ENCODE results near the gene OARD1. TPM values are rescaled to one million over a fixed set of nuclear protein-coding genes. Genes with fewer than 3 reads are reported as not detected.

OARD1 gene
- total RNA-seq, 1 donor from 2014 or later, result not detected

- Histone ChIP-seq H3K27me3 (no peaks in the 10 kb centered on the region), H3K27ac (no peak overlapping the region), H3K4me1 (no peaks in the 10 kb centered on the region), H3K36me3 (peaks cover 8 to 16% of the 10 kb centered on the region in 2 donors), H3K9me3 (no peaks in the 10 kb centered on the region), H3K4me3 (no peak overlapping the region)
- intact Hi-C loops (cut with DNase I), result no loop called here
- TF ChIP-seq CTCF (IDR thresholded peaks at IDR 0.05), result no peak
- DNase-seq (ENCODE audit: low spot score in 2 of 2), result no peak
Observed at GRCh38 chr6:41059556-41059955, 12.6 kb downstream of the OARD1 start.

GRCh38 chr6:41058783-41059181 is 13.4 kb downstream of the OARD1 start:
- intact Hi-C loops (cut with DNase I), result no loop called here
- no peak overlapping the region for H3K27ac ChIP-seq
- H3K9me3 ChIP-seq, result no peaks in the 10 kb centered on the region
- H3K4me3 ChIP-seq, result no peak overlapping the region
- no peak for TF ChIP-seq CTCF (IDR thresholded peaks at IDR 0.05)
- H3K27me3 ChIP-seq, result no peaks in the 10 kb centered on the region
- no peaks in the 10 kb centered on the region for H3K4me1 ChIP-seq
- peaks cover 5 to 8% of the 10 kb centered on the region in 2 donors for H3K36me3 ChIP-seq
- DNase-seq (ENCODE audit: low spot score in 2 of 2), result no peak

DNA sequence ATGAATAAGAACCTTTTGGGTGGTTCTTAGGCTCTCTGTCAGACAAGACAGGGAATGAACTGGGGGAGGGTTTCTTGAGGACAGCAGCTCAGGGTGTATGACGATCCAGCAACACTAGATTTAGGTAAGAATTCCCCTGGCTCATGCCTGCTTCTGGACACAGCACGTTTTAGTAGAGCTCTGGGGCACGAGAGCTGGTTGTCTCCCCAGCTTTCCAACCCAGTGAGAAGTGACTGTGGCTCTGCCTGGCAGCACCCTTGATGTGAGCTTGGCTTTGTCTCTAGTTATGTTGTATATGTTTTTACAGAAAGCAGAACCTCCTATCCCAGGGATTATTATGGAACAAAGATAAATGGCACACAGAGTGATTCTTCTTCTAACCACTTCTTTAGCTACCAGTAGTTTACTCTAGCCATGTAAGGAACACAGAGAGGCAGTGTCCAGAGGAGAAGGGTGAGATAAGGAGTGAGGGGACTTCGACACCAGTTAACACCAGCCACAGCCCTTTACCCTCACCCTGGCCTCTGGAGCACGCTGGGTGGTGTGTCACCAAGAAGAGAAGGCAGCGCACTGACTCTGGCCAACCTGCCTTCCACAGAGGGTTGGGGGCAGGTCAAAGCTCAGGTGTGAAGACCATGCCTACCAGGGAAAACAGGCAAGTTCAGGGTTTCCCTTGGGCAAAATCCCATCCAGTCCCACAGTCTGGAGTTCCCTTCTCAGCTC is 15.2 kb downstream of the OARD1 start:
- intact Hi-C loops (cut with DNase I), result no loop called here
- H3K36me3 ChIP-seq, result peaks cover 5 to 7% of the 10 kb centered on the region in 2 donors
- no peaks in the 10 kb centered on the region for H3K4me1 ChIP-seq
- no peak overlapping the region for H3K4me3 ChIP-seq
- no peak overlapping the region for H3K27ac ChIP-seq
- no peak for TF ChIP-seq CTCF (IDR thresholded peaks at IDR 0.05)
- DNase-seq (ENCODE audit: low spot score in 2 of 2), result no peak
- H3K27me3 ChIP-seq, result no peaks in the 10 kb centered on the region
- no peaks in the 10 kb centered on the region for H3K9me3 ChIP-seq

- Histone ChIP-seq H3K36me3 (no peaks in the 10 kb centered on the region), H3K27me3 (no peaks in the 10 kb centered on the region), H3K4me3 (no peak overlapping the region), H3K27ac (no peak overlapping the region), H3K4me1 (no peaks in the 10 kb centered on the region), H3K9me3 (no peaks in the 10 kb centered on the region)
- intact Hi-C loops (cut with DNase I), result no loop called here
- DNase-seq (ENCODE audit: low spot score in 2 of 2), result no peak
- TF ChIP-seq CTCF (IDR thresholded peaks at IDR 0.05), result no peak
Observed at GRCh38 chr6:41055149-41055548, 17.0 kb downstream of the OARD1 start.

DNA sequence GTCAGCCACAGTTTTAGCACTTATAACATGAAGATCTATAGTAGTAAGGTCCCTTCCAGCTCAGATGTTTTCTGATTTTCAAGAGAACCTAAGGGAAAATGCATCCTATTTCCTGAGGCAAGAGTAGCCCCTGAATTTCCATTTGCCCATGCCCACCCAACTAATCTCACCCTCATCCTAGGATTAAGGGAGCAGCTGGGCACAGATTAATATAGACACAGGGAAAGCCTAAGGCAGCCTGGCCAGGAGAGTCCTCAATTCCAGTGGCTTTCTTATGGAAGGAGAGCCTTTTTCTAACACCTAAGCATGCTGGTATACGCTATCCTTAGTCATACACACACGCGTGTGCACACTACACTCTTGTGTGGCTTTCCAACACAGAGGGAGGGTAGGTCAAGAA is 17.6 kb downstream of the OARD1 start:
- Histone ChIP-seq H3K4me3 (no peak overlapping the region), H3K9me3 (no peaks in the 10 kb centered on the region), H3K4me1 (no peaks in the 10 kb centered on the region), H3K36me3 (no peaks in the 10 kb centered on the region), H3K27ac (no peak overlapping the region), H3K27me3 (no peaks in the 10 kb centered on the region)
- intact Hi-C loops (cut with DNase I), result no loop called here
- no peak for TF ChIP-seq CTCF (IDR thresholded peaks at IDR 0.05)
- DNase-seq (ENCODE audit: low spot score in 2 of 2), result no peak

DNA sequence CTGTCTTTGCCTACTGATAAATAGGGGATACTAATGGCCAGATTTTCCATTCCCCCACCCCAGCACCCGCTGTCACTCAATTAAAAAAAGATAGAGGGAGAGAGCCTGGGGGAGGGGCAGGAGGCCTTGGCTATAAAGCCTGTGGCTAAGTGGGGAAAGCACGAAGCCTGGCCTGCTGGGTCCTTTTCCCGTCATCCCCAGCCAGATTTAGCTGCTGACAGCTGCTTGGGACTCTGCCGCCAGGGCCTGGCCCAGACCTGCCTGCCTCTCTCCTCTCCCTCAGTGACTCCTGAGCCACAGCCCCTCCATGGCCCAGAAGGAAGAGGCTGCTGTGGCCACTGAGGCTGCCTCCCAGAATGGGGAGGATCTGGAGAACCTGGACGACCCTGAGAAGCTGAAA is 19.1 kb downstream of the OARD1 start, which contains the start of gene APOBEC2:
APOBEC2 (plus strand) TSS at position 162 of the 400 bp plus-strand sequence; CDS start at position 308, 146 bp downstream.
- H3K4me1 ChIP-seq, result no peaks in the 10 kb centered on the region
- intact Hi-C loops (cut with DNase I), result no loop called here
- DNase-seq (ENCODE audit: low spot score in 2 of 2), result no peak
- peak within 1 kb of the TSS in 1 of 2 donors; percentile 30 for H3K27ac ChIP-seq
- H3K27me3 ChIP-seq, result no peaks in the 10 kb centered on the region
- H3K4me3 ChIP-seq, result no peak within 1 kb of the TSS
- H3K36me3 ChIP-seq, result no peaks in the 10 kb centered on the region
- no peak for TF ChIP-seq CTCF (IDR thresholded peaks at IDR 0.05)
- H3K9me3 ChIP-seq, result no peaks in the 10 kb centered on the region
